WTC11 (cell line): Measurements from ENCODE around the gene MFSD1. TPM values are rescaled to one million over a fixed set of nuclear protein-coding genes. Genes with fewer than 3 reads are reported as not detected.

ENCODE experiments used
- ATAC-seq: fragments of 200-7000 bp; cut with Tn5 transposase; 2 replicates; pipeline ENCODE4 v1.10.0; 2021; ENCODE audit warnings: mild to moderate bottlenecking, moderate library complexity
- CTCF ChIA-PET: fragments of 300-600 bp; sonication (Branson Sonifier 250); formaldehyde crosslinking; loops from one replicate; lab custom pipeline; 2021; ENCODE audit warnings: antibody characterized with exemption; lab: Charles Lee
- POLR2A ChIA-PET: fragments of 350-600 bp; sonication (Branson Sonifier 250); formaldehyde crosslinking; loops from one replicate; lab custom pipeline; 2021; ENCODE audit warnings: antibody characterized with exemption; lab: Charles Lee
- DNase-seq: peaks from one replicate; pipeline ENCODE4 v3.0.0; 2021; ENCODE audit warnings: low spot score
- H3K27ac Mint-ChIP-seq: 2 replicates; pipeline ENCODE4 v1.8.0; 2021; ENCODE audit warnings: mixed read lengths
- H3K27me3 Mint-ChIP-seq: 2 replicates; pipeline ENCODE4 v1.8.0; 2021; ENCODE audit warnings: low read depth, mild to moderate bottlenecking, moderate library complexity, mixed read lengths
- H3K36me3 Mint-ChIP-seq: 2 replicates; pipeline ENCODE4 v1.8.0; 2021; ENCODE audit warnings: mixed read lengths
- H3K4me1 Mint-ChIP-seq: 2 replicates; pipeline ENCODE4 v1.8.0; 2022; ENCODE audit warnings: mixed read lengths
- H3K4me3 Mint-ChIP-seq: 2 replicates; pipeline ENCODE4 v1.8.0; 2021; ENCODE audit warnings: mild to moderate bottlenecking, moderate library complexity, mixed read lengths
- H3K9me3 Mint-ChIP-seq: 2 replicates; pipeline ENCODE4 v1.8.0; 2021; ENCODE audit warnings: mixed read lengths
- GABPB1 ChIP-seq: sonication (generic); formaldehyde crosslinking; IDR thresholded peaks from 2 replicates; pipeline ENCODE4 v1.8.1; 2023; ENCODE audit warnings: mild to moderate bottlenecking, missing genetic modification reagents
- GRHL2 ChIP-seq: fragments of 250-450 bp; sonication (Bioruptor Pico); IDR thresholded peaks from 2 replicates; pipeline ENCODE4 v1.8.0; 2022; ENCODE audit warnings: mild to moderate bottlenecking, moderate library complexity; ENCODE audit not compliant: insufficient replicate concordance, severe bottlenecking
- HMGA2 ChIP-seq: fragments of 250-450 bp; sonication (Bioruptor Pico); IDR thresholded peaks from 2 replicates; pipeline ENCODE4 v1.4.0; 2021; ENCODE audit warnings: mild to moderate bottlenecking, moderate library complexity
- MYBL2 ChIP-seq: sonication (generic); formaldehyde crosslinking; IDR thresholded peaks from 2 replicates; pipeline ENCODE4 v1.8.1; 2023; ENCODE audit warnings: mild to moderate bottlenecking, moderate library complexity, missing genetic modification reagents
- NR1H2 ChIP-seq: sonication (generic); formaldehyde crosslinking; IDR thresholded peaks from 2 replicates; pipeline ENCODE4 v1.9.0; 2021; ENCODE audit warnings: mild to moderate bottlenecking, moderate library complexity, missing genetic modification reagents
- PRRX2 ChIP-seq: fragments of 250-450 bp; sonication (Bioruptor Pico); IDR thresholded peaks from 2 replicates; pipeline ENCODE4 v1.8.0; 2021; ENCODE audit warnings: mild to moderate bottlenecking
- RORB ChIP-seq: fragments of 250-450 bp; sonication (Bioruptor Pico); IDR thresholded peaks from 2 replicates; pipeline ENCODE4 v1.9.0; 2021; ENCODE audit warnings: mild to moderate bottlenecking
- SMAD4 ChIP-seq: sonication (generic); formaldehyde crosslinking; IDR thresholded peaks from 2 replicates; pipeline ENCODE4 v1.8.0; 2022; ENCODE audit warnings: mild to moderate bottlenecking, missing genetic modification reagents
- TP53 ChIP-seq: sonication (generic); formaldehyde crosslinking; IDR thresholded peaks from 2 replicates; pipeline ENCODE4 v1.8.1; 2023; ENCODE audit warnings: mild to moderate bottlenecking, missing genetic modification reagents
- ZNF138 ChIP-seq: sonication (generic); formaldehyde crosslinking; conservative IDR thresholded peaks from 2 replicates; pipeline ENCODE4 v1.8.1; 2022; ENCODE audit warnings: mild to moderate bottlenecking, moderate library complexity, missing genetic modification reagents
- ZNF219 ChIP-seq: sonication (generic); formaldehyde crosslinking; IDR thresholded peaks from 2 replicates; pipeline ENCODE4 v1.8.0; 2023; ENCODE audit warnings: missing genetic modification reagents, mild to moderate bottlenecking, borderline replicate concordance
- ZNF263 ChIP-seq: sonication (generic); formaldehyde crosslinking; IDR thresholded peaks from 2 replicates; pipeline ENCODE4 v1.8.1; 2022; ENCODE audit warnings: low read depth, mild to moderate bottlenecking, moderate library complexity, missing genetic modification reagents
- ZNF396 ChIP-seq: fragments of 250-450 bp; sonication (Bioruptor Pico); IDR thresholded peaks from 2 replicates; pipeline ENCODE4 v1.8.0; 2021; ENCODE audit warnings: mild to moderate bottlenecking, moderate library complexity, borderline replicate concordance
- total RNA-seq: library from RNA; stranded (reverse); gene quantifications from 3 replicates; pipeline ENCODE4 v1.2.3, GENCODE V29; 2021
- TF ChIP-seq, protein P1 (sequence below): sonication (generic); formaldehyde crosslinking; IDR thresholded peaks from 2 replicates; pipeline ENCODE4 v1.8.1; 2022; ENCODE audit warnings: missing genetic modification reagents, borderline replicate concordance
- TF ChIP-seq, protein P2 (sequence below): sonication (generic); formaldehyde crosslinking; IDR thresholded peaks from 2 replicates; pipeline ENCODE4 v1.8.0; 2023; ENCODE audit warnings: mild to moderate bottlenecking, missing genetic modification reagents
- TF ChIP-seq, protein P3 (sequence below): sonication (generic); formaldehyde crosslinking; IDR thresholded peaks from 2 replicates; pipeline ENCODE4 v1.8.1; 2023; ENCODE audit warnings: mild to moderate bottlenecking, missing genetic modification reagents, moderate library complexity
- TF ChIP-seq, protein P4 (sequence below): fragments of 250-450 bp; sonication (Bioruptor Pico); IDR thresholded peaks from 2 replicates; pipeline ENCODE4 v1.9.0; 2021; ENCODE audit warnings: mild to moderate bottlenecking
- TF ChIP-seq, protein P5 (sequence below): sonication (generic); formaldehyde crosslinking; IDR thresholded peaks from 2 replicates; pipeline ENCODE4 v1.8.1; 2023; ENCODE audit warnings: mild to moderate bottlenecking, missing genetic modification reagents, borderline replicate concordance
- TF ChIP-seq, protein P6 (sequence below): fragments of 250-450 bp; sonication (Bioruptor Pico); IDR thresholded peaks from 2 replicates; pipeline ENCODE4 v2.1.2; 2022; ENCODE audit warnings: mild to moderate bottlenecking, moderate library complexity

The MFSD1 gene
- total RNA-seq, 1 experiment from 2014 or later = 8.2 TPM

DNA sequence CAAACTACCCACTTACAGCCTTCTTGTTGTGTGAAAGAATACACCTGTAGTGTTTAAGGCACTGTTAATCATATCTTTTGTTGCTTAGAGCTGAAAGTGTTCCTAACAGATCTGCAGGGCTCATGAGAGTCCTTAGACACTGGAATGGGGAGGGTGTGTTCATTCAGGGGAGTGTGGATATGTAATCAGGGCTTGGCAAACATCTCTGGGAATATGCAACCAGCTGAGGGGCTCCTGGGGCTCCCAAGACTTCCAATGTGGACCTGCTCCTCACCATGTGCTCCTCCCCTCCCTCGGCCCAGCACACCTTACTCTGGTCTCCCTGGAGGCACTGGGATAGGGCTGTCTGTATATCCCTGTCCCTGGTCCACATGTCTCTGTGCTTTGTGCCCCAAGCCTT is 30.3 kb upstream of the MFSD1 start:
- ATAC-seq (no peak), DNase-seq (no peak)
- ChIA-PET POLR2A (no interaction called here), CTCF (no interaction called here)
- H3K4me3 Mint-ChIP-seq = no peak overlapping the region
- peaks cover 21% of the 10 kb centered on the region for H3K4me1 Mint-ChIP-seq
- 0 out of 2 replicates have a peak, but pooled peaks cover 3% of the 10 kb centered on the region for H3K9me3 Mint-ChIP-seq
- H3K27ac Mint-ChIP-seq = no peak overlapping the region
- TF ChIP-seq, protein P1, sequence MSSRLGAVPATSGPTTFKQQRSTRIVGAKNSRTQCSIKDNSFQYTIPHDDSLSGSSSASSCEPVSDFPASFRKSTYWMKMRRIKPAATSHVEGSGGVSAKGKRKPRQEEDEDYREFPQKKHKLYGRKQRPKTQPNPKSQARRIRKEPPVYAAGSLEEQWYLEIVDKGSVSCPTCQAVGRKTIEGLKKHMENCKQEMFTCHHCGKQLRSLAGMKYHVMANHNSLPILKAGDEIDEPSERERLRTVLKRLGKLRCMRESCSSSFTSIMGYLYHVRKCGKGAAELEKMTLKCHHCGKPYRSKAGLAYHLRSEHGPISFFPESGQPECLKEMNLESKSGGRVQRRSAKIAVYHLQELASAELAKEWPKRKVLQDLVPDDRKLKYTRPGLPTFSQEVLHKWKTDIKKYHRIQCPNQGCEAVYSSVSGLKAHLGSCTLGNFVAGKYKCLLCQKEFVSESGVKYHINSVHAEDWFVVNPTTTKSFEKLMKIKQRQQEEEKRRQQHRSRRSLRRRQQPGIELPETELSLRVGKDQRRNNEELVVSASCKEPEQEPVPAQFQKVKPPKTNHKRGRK (CRISPR knock-in tag) = no peak
- TF ChIP-seq PRRX2 (CRISPR knock-in tag) (no peak), ZNF263 (CRISPR knock-in tag) (no peak)
- H3K27me3 Mint-ChIP-seq = no peaks in the 10 kb centered on the region; the same call in 1 of the 2 replicates
- no peaks in the 10 kb centered on the region for H3K36me3 Mint-ChIP-seq

DNA sequence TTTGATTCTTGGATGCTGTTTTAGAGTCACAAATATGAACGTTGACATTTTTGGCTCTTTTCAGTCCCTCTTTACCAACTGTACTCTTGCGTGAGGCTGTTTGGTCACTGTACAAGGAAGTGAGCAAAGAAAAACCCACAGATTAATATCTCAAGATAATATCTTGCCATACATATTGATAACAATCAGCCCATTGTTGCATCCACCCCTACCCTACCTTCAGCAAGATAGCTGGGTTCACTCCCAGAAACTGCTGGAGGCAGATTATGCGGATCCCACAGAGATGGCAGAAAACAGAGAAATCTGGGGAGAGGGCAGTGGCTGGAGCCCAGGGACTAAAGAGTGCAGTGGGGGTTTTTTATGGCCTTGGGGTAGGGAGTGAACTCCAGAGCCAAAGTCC is 29.9 kb upstream of the MFSD1 start:
- H3K9me3 Mint-ChIP-seq = 0 out of 2 replicates have a peak, but pooled peaks cover 3% of the 10 kb centered on the region
- ATAC-seq (no peak), DNase-seq (no peak)
- H3K4me3 Mint-ChIP-seq = no peak overlapping the region
- TF ChIP-seq RORB (CRISPR knock-in tag) (no peak), TP53 (CRISPR knock-in tag) (no peak), MYBL2 (CRISPR knock-in tag) (no peak), SMAD4 (CRISPR knock-in tag) (no peak), GABPB1 (CRISPR knock-in tag) (no peak), ZNF138 (CRISPR knock-in tag) (no peak), HMGA2 (CRISPR knock-in tag) (no peak), GRHL2 (CRISPR knock-in tag) (no peak), NR1H2 (CRISPR knock-in tag) (no peak), ZNF219 (CRISPR knock-in tag) (no peak), ZNF396 (CRISPR knock-in tag) (no peak)
- TF ChIP-seq, protein P2, sequence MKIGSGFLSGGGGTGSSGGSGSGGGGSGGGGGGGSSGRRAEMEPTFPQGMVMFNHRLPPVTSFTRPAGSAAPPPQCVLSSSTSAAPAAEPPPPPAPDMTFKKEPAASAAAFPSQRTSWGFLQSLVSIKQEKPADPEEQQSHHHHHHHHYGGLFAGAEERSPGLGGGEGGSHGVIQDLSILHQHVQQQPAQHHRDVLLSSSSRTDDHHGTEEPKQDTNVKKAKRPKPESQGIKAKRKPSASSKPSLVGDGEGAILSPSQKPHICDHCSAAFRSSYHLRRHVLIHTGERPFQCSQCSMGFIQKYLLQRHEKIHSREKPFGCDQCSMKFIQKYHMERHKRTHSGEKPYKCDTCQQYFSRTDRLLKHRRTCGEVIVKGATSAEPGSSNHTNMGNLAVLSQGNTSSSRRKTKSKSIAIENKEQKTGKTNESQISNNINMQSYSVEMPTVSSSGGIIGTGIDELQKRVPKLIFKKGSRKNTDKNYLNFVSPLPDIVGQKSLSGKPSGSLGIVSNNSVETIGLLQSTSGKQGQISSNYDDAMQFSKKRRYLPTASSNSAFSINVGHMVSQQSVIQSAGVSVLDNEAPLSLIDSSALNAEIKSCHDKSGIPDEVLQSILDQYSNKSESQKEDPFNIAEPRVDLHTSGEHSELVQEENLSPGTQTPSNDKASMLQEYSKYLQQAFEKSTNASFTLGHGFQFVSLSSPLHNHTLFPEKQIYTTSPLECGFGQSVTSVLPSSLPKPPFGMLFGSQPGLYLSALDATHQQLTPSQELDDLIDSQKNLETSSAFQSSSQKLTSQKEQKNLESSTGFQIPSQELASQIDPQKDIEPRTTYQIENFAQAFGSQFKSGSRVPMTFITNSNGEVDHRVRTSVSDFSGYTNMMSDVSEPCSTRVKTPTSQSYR (CRISPR knock-in tag) = no peak
- TF ChIP-seq, protein P3, sequence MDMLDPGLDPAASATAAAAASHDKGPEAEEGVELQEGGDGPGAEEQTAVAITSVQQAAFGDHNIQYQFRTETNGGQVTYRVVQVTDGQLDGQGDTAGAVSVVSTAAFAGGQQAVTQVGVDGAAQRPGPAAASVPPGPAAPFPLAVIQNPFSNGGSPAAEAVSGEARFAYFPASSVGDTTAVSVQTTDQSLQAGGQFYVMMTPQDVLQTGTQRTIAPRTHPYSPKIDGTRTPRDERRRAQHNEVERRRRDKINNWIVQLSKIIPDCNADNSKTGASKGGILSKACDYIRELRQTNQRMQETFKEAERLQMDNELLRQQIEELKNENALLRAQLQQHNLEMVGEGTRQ (CRISPR knock-in tag) = no peak
- TF ChIP-seq, protein P4, sequence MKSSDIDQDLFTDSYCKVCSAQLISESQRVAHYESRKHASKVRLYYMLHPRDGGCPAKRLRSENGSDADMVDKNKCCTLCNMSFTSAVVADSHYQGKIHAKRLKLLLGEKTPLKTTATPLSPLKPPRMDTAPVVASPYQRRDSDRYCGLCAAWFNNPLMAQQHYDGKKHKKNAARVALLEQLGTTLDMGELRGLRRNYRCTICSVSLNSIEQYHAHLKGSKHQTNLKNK (CRISPR knock-in tag) = no peak
- TF ChIP-seq, protein P5, sequence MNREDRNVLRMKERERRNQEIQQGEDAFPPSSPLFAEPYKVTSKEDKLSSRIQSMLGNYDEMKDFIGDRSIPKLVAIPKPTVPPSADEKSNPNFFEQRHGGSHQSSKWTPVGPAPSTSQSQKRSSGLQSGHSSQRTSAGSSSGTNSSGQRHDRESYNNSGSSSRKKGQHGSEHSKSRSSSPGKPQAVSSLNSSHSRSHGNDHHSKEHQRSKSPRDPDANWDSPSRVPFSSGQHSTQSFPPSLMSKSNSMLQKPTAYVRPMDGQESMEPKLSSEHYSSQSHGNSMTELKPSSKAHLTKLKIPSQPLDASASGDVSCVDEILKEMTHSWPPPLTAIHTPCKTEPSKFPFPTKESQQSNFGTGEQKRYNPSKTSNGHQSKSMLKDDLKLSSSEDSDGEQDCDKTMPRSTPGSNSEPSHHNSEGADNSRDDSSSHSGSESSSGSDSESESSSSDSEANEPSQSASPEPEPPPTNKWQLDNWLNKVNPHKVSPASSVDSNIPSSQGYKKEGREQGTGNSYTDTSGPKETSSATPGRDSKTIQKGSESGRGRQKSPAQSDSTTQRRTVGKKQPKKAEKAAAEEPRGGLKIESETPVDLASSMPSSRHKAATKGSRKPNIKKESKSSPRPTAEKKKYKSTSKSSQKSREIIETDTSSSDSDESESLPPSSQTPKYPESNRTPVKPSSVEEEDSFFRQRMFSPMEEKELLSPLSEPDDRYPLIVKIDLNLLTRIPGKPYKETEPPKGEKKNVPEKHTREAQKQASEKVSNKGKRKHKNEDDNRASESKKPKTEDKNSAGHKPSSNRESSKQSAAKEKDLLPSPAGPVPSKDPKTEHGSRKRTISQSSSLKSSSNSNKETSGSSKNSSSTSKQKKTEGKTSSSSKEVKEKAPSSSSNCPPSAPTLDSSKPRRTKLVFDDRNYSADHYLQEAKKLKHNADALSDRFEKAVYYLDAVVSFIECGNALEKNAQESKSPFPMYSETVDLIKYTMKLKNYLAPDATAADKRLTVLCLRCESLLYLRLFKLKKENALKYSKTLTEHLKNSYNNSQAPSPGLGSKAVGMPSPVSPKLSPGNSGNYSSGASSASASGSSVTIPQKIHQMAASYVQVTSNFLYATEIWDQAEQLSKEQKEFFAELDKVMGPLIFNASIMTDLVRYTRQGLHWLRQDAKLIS (CRISPR knock-in tag) = no peak
- TF ChIP-seq, protein P6, sequence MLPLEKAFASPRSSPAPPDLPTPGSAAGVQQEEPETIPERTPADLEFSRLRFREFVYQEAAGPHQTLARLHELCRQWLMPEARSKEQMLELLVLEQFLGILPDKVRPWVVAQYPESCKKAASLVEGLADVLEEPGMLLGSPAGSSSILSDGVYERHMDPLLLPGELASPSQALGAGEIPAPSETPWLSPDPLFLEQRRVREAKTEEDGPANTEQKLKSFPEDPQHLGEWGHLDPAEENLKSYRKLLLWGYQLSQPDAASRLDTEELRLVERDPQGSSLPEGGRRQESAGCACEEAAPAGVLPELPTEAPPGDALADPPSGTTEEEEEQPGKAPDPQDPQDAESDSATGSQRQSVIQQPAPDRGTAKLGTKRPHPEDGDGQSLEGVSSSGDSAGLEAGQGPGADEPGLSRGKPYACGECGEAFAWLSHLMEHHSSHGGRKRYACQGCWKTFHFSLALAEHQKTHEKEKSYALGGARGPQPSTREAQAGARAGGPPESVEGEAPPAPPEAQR (CRISPR knock-in tag) = no peak
- no peaks in the 10 kb centered on the region for H3K36me3 Mint-ChIP-seq
- peaks cover 21% of the 10 kb centered on the region for H3K4me1 Mint-ChIP-seq
- H3K27ac Mint-ChIP-seq = no peak overlapping the region
- H3K27me3 Mint-ChIP-seq = no peaks in the 10 kb centered on the region; the same call in 1 of the 2 replicates
- ChIA-PET CTCF (no interaction called here), POLR2A (no interaction called here)
